ENCODE results near the gene VPS16. TPM values are rescaled to one million over a fixed set of nuclear protein-coding genes. Genes with fewer than 3 reads are reported as not detected.

VPS16 gene
- total and polyA plus RNA-seq, 2 of the 13 experiments (the other 11 are each of a cell fraction or from before 2014, with no cell fraction given), result 34.2 to 35.4 TPM

- TF ChIP-seq IRF9 (CRISPR knock-in tag; IDR thresholded peaks at IDR 0.05; ENCODE audit: borderline replicate concordance) (0 out of 2 replicates have a peak, but pooled peaks have one; percentile 53), ZNF558 (CRISPR knock-in tag; IDR thresholded peaks at IDR 0.05; ENCODE audit: borderline replicate concordance) (peak; percentile 93), ETS1 (CRISPR knock-in tag; IDR thresholded peaks at IDR 0.05) (no peak), POLR2G (IDR thresholded peaks at IDR 0.05; ENCODE audit: low read depth, low read length) (peak; percentile 100), IKZF5 (CRISPR knock-in tag; IDR thresholded peaks at IDR 0.05) (peak; percentile 78), ATM (IDR thresholded peaks at IDR 0.05; ENCODE audit: borderline replicate concordance) (no peak), ZNF431 (CRISPR knock-in tag; IDR thresholded peaks at IDR 0.05; ENCODE audit: borderline replicate concordance, low read depth) (peak; percentile 82; the same call in 1 of the 2 replicates), ZNF530 (CRISPR knock-in tag; IDR thresholded peaks at IDR 0.05; ENCODE audit: low read depth) (peak; percentile 83), HCFC1 (IDR thresholded peaks at IDR 0.05; ENCODE audit: low read depth, low read length) (peak; percentile 28; the same call in 1 of the 2 replicates), KDM5B (CRISPR knock-in tag; IDR thresholded peaks at IDR 0.05; ENCODE audit: borderline replicate concordance) (0 out of 2 replicates have a peak, but pooled peaks have one; percentile 47), GTF2F1 (IDR thresholded peaks at IDR 0.05; ENCODE audit: low read length) (0 out of 2 replicates have a peak, but pooled peaks have one; percentile 45), MBD4 (IDR thresholded peaks at IDR 0.05; ENCODE audit: borderline replicate concordance, low read length) (no peak), ZNF101 (CRISPR knock-in tag; IDR thresholded peaks at IDR 0.05; ENCODE audit: borderline replicate concordance, low read depth) (no peak), ZNF556 (CRISPR knock-in tag; IDR thresholded peaks at IDR 0.05; ENCODE audit: borderline replicate concordance) (peak; percentile 97), ZNF792 (CRISPR knock-in tag; IDR thresholded peaks at IDR 0.05) (peak; percentile 92), TEF (CRISPR knock-in tag; IDR thresholded peaks at IDR 0.05) (no peak), TCF7 (IDR thresholded peaks at IDR 0.05; ENCODE audit: low read depth) (no peak; the same call in 1 of the 2 replicates), ASH2L (IDR thresholded peaks at IDR 0.05; ENCODE audit: insufficient read length, low read depth, low read length) (peak; percentile 80), DPF2 (CRISPR knock-in tag; IDR thresholded peaks at IDR 0.05; ENCODE audit: borderline replicate concordance, low read depth) (no peak), TFDP2 (CRISPR knock-in tag; IDR thresholded peaks at IDR 0.05) (peak; percentile 84), RAD51 (IDR thresholded peaks at IDR 0.05; ENCODE audit: borderline replicate concordance) (no peak), ZNF570 (CRISPR knock-in tag; IDR thresholded peaks at IDR 0.05; ENCODE audit: borderline replicate concordance) (no peak)
These were observed 32.6 kb downstream of the VPS16 start, which contains the start of gene PTPRA (continued) for GRCh38 chr20:2873010-2873746.

Measured in HepG2 (cell line).